Hepatocyte (in vitro differentiated cells): ENCODE data around the gene ZNF273.

ENCODE experiments used
- EZH2 ChIP-seq: fragments of 200-600 bp; sonication (generic); IDR thresholded peaks from 2 replicates; pipeline ENCODE4 v1.6.1; 2016; ENCODE audit warnings: antibody characterized with exemption, mild to moderate bottlenecking, borderline replicate concordance
- TF ChIP-seq, protein P1 (sequence below): fragments of 200-600 bp; sonication (generic); IDR thresholded peaks from 2 replicates; pipeline ENCODE4 v1.5.1; 2016; ENCODE audit warnings: antibody characterized with exemption, mild to moderate bottlenecking; ENCODE audit not compliant: poor library complexity

DNA sequence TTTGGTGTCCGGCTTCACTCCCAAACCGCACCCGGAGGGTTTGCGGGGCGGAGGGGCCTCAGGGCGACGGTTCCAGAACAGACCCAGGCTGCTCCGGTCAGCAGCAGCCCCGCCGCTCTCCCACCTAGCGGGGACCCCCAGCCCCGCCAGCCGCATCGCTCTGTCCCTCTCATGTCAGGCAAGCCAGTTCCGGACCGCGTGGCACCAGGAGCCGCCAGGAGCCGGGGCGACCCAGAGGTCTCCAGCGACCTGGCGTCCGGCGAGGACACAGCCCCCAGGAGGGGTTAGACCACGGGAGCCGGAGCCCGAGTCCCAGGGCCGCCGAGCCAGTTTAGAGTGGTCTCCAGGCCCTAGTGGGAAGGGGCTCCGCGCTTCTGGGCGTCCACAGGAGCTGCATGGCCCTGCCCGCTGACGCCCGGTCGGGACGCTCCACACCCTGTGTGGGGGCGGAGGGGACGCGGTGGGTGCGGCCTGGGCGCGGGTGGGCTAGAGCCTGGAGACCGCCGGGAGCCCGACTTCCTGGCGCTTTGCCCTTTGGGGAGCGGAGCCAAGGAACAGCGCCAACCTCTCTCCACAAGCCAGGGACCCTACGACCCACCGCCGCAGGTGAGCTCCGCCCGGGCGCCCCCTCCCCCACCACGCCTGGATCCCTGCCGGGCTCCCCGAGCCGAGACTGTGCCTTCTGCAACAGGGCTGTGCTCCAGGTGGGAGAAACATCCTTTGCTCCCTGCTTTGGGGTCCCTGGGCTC, 44.4 kb downstream of the ZNF273 start:
- TF ChIP-seq, protein P1, sequence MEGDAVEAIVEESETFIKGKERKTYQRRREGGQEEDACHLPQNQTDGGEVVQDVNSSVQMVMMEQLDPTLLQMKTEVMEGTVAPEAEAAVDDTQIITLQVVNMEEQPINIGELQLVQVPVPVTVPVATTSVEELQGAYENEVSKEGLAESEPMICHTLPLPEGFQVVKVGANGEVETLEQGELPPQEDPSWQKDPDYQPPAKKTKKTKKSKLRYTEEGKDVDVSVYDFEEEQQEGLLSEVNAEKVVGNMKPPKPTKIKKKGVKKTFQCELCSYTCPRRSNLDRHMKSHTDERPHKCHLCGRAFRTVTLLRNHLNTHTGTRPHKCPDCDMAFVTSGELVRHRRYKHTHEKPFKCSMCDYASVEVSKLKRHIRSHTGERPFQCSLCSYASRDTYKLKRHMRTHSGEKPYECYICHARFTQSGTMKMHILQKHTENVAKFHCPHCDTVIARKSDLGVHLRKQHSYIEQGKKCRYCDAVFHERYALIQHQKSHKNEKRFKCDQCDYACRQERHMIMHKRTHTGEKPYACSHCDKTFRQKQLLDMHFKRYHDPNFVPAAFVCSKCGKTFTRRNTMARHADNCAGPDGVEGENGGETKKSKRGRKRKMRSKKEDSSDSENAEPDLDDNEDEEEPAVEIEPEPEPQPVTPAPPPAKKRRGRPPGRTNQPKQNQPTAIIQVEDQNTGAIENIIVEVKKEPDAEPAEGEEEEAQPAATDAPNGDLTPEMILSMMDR, result no peak
- peak; percentile 38 for TF ChIP-seq EZH2
